Stimulated activated CD4-positive, alpha-beta T cell treated with anti-CD3 and anti-CD28 coated beads, Interleukin-4, amount 100 ng/mL, for 4 hours (primary cell): ENCODE results near the gene TAF4B.

Experiments
- DNase-seq, 2 experiments: peaks; one replicate each; pipeline ENCODE4 v3.0.0-alpha.2; 2020

The TAF4B gene

DNA sequence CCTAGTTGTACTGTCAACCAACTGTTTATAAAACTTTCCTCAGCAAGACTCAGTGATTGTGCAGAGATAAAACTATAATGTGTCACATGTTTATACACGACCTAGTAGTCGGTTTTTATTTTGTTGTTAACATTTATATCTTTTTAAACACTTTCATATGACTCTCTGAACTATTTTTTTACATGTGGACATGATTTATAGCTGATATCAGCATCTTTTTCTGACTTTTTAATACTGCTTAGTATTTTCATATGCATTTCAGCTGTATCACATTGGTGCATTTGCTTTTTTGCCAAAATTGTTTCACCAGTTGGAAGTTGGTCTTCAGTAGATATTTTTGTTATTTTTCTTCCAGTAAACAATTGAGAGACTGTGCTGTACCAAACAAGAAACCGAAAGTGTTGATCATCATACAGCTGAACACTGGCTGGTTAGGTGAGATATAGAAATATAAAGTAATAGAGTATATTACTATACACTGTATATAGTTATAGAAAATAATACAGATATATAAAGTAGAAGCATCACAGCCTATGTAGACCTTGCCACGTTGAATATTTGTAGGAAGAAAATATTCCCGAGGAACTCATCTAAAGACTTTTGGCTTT lies 167.9 kb downstream of the TAF4B start:
- no peak for DNase-seq

DNA sequence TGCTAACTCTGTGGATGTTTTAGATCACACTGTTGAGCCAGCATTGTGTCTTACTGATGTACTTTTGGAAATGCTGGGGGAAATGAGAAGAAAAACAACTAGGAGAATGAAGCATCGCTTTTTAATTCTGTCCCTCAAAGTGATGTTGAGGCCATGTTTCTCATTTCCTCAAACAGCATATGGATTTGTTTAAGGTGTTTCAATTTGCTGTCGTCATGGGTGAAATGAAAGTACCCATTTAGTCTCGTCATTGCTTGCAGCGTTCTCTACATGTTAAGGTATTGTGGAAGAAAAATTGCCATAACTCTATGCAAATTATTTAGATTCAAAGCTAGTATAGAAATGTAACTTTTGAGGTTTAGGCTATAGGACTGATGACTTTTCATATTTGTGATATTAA lies 170.8 kb downstream of the TAF4B start:
- DNase-seq = no peak

DNA sequence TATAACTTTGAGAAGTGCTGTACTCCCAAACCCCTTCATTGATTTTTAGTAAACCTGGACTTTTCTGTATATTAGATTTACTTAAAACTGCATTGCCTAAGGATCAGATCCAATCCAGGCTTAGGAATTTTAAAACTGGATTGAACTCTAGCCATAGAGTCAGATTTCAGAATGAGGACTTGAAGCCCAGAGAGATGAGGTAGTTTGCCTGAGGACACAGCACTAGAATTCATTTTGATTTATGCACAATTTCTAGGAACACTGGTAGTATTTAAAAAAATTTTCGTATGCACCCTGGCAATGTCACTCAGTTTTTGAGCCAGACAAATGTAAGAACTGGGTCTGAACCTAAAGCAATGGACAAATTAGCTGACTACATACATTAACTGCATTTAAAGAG lies 177.2 kb downstream of the TAF4B start:
- no peak for DNase-seq

DNA sequence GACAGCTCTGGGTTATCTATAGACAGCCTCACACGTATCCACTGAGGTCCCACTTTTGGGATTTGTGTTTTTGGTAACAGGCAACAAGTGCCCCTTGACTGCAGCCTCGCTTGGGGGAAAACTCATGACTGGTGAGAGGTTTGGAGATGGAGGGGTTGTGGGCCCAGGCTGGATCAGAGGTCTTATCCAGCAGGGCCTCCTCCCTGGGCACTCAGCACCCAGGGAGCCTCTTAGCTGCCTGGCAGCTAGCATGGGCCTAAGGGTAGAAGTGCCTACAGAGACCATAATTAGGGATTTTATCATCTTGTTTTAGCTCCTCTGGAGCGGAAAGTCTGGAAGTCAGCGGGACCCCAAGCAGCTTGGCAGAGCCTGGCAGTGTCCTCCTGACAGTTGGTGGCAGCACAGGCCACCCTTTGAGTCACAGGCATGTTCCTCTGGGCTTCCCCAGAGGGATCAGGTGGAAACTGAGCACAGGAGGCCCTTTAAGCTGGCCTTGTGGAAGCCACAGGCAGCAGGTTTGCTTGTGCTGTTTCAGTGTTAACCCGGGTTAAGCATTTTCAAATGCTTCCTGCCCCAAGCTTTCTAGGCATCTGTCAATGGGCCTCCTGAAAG lies 179.1 kb downstream of the TAF4B start:
- no peak for DNase-seq

DNA sequence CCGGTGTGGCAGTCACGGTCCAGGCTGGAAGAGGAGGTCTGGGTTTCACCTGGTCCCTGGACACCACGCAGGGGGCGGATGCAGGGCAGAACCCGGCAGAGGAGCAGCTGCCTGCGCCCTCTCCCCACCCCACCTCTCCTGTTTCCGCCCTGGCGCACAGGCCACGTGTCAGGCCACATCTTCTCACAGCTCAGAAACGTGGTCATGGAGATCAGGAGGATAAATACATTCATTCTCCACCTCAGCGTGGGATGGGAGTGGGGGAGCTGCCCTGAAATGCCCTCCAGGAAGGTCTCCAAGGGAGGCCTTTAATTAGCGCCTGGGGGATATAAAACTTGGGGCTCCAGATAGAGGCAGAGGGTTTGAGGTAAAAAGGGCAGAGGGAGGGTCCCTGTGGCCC lies 180.1 kb downstream of the TAF4B start:
- DNase-seq = no peak

DNA sequence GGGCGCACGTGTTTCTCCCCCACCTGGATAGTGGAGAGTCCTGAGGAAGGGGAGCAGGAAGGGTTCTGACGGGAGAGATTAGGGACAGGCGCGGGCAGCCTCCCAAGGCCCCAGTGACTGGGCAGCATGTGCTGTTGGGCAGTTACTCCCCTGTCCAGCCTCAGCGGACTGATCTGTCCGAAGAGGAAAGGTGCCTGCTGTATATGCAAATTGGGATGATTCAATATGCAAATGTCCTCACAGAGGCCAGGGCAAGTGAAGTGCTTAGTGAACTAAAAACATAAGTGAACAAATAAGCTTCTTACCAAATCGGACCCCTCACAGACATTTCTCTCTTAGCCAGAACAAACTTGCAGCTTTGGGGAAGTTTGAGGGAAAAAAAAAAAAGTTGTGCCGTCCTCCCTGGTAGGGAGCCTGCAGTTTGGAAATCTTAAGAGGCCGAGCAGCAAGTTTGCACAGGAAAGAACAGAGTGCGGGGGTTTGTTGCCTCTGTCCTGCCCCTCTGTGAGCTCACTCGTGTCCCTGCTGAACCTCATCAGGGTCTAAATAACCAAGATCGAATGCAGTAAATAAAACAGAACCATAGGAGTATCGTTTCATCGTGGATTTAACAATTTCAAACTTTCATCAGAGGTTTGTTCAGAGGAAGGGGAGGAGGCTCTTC lies 180.7 kb downstream of the TAF4B start:
- DNase-seq = no peak

DNA sequence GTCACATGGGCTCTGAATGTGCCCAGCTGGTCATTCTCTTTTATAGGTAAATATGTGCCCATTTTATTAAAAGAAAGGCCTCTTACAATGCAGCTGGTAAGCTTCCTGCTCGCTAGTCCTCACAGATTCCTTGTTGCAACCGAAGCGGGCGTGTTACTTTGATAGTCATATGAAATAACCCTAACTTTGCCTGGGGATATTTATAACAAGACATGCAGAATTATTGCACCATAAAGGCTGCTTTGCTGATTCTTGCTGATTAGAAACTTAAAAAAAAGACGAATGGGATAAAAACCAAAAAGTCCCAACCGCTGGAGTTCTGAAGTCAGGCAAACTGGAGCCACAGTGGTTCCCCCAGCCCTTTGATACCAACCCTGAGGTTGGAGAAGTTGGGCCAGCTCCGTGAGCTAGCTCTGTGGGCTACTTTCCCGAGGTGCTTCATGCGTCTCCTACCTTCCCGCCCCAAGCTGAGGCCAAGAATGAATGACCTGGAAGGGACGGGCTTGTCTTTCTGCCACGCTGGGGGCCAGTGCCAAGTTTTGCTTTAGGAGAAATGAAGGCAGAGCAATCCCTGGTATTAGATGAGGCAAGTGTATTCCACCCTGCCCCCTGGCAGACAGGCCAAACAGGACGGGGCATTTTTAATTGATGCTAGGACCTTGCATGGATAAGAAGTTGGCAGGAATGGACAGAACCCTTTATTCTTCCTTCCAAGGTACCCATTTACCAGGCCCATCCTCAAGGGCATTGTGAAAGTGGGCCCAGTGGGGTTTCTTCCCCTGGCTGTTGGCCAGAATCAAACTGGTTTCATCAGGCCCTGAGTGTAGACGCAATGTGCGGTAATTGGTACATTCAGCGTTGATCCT lies 181.7 kb downstream of the TAF4B start:
- DNase-seq = no peak

DNA sequence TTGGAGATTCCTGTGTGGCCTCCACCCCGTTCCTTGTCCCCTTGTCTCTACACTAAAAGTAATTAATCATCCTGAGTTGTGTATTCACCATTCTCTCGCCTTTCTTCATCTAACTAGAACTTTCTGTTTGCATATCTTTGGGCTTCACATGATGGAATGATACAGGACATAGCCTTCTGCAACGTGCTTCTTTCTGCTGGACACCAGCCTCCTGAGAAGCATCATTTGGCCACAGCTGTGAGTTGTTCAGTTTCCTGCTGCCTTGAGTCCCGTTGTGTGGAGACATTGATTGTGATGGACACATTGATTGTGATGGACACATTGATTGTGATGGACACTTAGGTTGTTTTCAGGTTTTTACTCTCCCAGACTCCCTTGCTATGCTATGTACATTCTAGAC lies 182.8 kb downstream of the TAF4B start:
- DNase-seq = no peak

DNA sequence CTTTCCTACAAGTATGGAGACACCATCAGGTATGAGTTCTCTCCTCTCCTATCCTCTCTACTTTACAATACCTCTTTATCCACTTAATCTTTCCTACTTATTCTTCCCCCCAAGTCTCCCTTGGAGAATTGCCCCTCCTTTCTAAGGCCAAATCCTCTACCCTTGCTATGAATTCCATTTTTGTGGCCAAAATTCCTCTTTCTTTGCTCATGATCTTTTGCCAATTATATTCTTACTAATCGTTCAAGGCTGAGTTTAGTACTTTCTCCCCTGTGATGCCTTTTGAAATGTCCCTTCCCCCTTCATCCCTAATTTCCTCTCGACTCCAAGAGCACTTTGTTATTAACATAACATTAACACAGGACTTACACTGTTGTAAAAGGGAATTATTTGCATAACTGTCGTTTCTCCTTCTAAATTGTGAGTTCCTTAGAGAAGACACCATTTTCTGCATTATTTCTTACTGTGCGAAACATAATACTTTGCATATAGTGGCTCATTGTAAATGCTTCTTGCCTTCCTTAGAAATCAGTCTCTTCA lies 188.7 kb downstream of the TAF4B start:
- DNase-seq = no peak

DNA sequence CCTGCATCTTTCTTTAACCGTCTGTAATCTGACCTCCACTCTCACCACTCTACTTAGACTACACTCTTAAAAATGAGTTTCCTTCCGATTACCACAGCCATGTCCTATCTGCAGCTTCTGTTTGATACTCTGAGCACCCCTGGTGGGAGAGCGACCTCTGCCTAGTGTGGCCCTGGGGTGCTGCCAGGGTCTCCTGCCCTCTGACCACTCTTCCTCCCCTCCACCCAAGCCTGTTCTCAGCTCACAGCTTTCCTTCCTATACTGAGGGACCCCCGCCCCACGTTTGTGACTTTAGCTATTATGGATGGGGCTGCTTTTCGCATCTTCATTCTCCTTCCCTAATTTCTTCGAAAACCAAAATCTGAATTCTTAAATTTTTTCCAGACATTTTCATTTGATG lies 189.4 kb downstream of the TAF4B start:
- DNase-seq = no peak

DNA sequence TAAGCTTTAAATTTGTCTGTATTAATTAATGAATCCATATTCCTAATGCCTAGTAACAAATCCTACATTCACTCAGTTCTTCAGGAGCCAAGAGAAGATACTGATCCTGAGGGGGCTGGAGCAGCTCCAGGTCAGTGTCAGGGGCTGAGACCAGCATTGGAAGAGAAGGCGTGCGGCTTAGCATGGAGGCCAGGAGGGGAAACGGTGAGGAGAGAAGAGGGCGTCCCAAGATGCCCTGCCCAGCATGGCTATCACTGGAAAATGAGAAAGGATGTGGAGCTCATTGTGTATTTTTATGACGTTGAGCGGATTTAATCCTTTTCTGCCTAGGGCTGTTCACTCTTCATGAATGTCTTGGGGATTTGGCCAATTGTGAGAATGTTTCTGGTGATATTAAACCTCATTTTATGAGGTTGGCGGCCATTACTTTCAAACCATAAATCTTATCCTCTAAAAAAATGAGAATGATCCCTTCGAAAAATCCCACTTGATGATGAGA lies 190.5 kb downstream of the TAF4B start:
- DNase-seq = no peak

DNA sequence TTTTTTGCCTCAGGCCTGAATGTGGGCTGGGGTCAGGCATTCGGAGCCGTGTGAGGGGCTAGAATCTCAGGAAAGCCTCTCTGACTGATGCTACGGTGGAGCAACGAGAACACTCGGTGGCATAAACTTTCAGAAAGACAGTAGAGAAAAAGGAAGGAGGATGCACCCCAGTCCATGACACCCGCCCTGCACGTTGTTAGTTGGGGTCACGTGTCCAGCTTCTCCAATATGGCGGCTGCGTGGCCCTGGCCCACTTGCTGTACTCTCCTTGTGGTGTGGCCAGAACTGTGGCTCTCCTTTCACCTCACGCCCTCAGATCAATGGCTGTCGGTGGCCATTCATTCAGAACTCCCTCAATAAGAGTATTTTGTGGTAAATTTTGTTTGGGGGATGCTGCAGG lies 190.9 kb downstream of the TAF4B start:
- DNase-seq = no peak

DNA sequence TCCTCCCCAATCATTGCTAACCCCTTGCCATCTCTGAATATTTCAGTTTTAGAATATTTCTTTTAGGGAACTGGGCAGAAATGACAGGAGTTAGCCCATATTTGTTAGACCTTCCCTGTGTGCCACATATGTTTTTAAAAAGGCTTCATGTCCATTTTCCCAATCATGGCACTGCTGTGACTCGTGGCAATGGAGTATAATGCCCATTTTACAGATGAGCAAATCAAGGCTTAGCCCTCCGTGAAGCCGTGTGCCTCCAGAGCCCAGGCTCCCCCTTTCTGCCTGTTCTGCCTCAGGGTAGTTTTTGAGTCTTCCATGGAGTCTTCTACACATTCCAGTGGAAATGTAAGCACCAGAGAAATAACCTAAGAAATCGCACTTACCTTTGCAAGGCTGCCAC lies 192.0 kb downstream of the TAF4B start:
- DNase-seq = no peak

DNA sequence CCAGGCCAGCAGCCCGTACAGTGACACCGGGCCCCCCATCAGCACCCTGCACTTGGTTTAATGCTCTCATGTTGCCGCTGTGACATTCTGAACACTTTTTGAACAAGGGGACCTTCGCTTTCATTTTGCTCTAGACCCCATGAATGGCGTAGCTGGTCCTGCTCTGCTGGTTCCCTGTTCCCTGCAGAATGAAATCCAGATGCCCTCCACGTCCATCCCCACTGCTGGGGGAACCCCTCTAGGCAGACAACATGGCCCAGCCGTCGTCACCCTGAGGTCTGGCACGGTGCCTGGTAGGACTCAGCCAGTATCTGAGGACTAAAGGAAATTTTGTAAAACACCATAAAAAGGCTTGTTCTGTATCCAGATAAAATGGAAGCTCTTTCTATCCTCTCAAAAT lies 193.5 kb downstream of the TAF4B start:
- DNase-seq = no peak

DNA sequence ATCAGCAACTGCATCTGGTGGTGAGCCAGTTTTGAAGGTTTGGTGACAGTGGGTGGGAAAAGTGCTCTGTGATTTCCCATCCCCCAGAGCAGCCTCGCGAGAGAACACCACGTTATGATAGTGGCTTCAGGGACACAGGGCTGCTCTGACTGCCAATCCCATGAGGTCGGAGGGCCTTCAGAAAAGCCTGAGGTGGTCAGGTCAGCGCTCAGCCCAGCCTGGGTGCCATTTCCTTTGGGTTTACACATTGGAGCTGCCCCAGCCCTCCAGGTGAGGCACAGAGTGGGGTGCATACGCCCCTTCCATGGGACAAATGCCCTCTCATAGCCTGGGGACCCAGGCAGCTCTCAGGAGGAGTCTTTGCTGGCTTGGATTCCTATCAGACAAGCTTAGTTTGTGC lies 195.3 kb downstream of the TAF4B start:
- no peak for DNase-seq

DNA sequence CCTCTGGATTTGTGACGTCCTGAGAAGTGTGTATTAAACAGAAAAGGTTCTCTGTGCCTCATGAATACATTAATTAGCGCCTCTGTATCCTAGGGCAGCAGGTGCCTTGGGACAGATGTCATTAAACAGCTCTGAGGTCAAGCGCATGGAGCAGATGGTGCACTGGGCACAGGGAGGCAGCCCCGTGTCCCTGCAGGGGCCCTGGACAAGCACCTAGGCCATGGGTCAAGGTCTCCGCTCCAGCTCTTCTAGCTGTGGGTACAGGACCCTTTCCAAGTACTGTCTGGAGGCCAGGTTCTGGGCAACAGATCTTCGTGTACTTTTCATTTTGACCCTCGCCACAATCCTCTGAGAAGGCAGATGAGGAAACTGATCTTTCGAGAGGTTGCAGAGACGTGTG lies 195.7 kb downstream of the TAF4B start:
- DNase-seq = no peak

DNA sequence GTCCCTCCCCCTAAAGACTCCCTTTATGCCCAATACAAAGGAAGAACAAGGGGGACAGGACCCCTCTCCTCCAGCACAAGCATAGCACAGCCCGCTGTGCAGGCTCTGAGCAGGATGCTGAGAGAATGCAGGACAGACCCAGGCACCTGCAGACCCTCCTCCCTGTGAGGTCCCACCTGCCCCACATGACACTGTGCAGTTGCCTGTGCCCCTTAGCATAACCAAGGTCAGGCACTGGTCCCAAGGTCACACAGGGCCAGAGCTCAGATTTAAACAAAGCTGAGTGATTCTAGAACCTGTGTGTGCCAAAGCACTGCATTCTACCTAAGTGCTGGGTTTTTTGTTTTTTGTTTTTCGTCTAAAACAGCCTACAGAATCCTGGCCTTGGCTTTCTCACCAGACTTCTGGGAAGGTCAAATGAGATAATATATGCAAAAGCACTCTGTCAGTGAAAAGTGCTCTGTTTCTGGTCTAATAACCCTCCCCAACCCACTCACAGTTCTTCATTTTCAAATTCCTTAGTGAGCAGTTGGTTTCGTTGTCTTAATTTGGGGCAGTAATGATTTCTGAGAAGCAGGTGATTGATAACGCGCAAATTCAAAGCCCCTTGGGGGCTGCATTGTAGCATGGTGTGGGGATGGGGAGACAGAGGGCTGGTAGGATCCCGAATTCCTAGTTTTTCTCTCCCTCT lies 196.4 kb downstream of the TAF4B start:
- no peak for DNase-seq

DNA sequence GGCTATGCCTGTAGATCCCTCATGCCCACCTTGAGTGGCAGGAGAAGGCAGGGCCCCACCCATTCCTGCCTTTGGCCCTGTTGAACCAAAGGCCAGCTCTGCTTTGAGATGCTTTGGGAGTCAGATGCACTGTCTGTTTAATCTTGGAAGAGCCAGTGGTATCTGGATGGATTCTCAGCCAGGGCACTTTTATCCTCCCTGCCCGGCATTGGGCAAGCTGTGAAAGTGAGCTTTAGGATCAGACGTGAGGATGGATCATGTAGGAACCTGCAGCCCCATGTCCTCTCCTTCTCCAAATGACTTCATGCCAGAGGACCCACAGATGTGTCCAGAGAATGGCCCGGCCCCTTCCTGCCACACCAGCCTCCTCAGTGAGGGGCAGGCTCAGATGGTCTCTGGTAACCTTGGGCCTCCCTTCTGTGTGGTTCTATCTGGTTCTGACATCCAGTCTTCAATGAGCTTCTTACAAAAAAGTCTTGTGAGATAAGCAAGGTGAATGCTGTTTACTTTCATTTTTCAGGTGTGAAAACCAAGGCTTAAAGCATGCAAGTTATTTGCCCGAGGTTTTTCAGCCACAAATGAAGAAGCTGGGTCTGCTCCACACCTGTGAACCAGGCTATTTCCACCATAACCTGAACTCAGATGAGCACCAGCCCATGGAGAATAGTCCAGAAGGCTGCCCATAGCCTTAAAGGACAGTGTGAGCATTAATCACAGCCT lies 198.3 kb downstream of the TAF4B start:
- no peak for DNase-seq

DNA sequence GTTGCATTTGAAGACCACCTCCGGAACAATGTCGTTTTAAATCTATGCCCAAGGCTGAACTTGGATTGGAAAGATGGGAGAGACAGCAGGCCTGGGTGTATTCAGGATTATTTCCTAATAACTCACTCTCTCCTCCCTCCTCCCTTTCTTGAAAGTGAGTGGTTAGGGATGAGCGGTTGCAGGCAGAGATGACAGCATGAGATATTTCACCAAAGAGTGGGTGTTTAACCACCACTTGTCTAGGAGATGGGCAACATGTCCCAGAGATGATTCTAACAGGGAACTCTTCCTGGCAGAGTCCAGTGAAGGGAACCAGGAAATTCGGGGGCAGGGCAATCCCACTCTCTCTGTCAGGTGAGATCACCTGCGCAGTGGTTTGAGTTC lies 198.9 kb downstream of the TAF4B start:
- DNase-seq = no peak

DNA sequence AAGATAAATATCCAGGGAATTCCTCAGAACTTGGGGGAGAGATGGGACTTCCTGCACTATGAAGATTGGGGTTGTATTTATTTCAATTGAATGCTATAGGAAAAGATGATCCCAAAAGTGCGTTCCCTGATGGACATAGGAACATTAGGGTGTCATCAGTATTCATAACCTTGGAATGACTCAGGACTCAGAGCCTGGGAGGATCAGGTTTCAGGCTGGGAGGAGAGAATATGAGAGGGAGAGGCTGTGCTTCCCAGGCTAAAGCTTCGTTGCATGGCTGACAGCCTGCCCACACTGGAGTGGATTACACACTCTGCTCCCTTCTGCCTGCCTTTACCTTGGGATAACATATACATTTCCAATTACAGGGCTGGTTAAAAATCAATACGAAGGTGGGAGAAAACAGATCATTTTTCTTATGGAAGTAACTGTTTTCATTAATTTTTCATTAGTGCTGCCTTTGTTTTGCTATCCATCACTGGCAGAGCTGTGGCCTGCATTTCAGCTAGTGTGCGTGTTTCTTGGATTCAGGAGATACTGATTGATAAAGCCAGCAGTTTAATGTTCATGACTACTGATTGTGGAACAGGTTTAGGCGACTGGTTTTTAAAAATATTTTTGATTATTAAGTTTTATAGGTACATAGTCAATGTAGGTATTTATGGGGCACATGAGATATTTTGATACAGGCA lies 203.4 kb downstream of the TAF4B start:
- DNase-seq = no peak
